ENCODE data around the gene CNTN1.

The CNTN1 gene

GRCh38 chr12:40898505-40898904 is 206.3 kb downstream of the CNTN1 start (continued):
- TF ChIP-seq ZNF623 (tag by site-specific recombination; IDR thresholded peaks at IDR 0.05) (no peak), KLF9 (tag by site-specific recombination; IDR thresholded peaks at IDR 0.05; ENCODE audit: low read depth) (no peak), ATF2 (tag by site-specific recombination; IDR thresholded peaks at IDR 0.05; ENCODE audit: low read depth) (peak; percentile 79), ZFP41 (tag by site-specific recombination; IDR thresholded peaks at IDR 0.05; ENCODE audit: borderline replicate concordance) (no peak), ZNF18 (tag by site-specific recombination; IDR thresholded peaks at IDR 0.05) (no peak), ZNF423 (tag by site-specific recombination; IDR thresholded peaks at IDR 0.05) (no peak), ZNF10 (tag by site-specific recombination; IDR thresholded peaks at IDR 0.05) (no peak), ZBTB48 (tag by site-specific recombination; IDR thresholded peaks at IDR 0.05) (no peak), ZNF311 (tag by site-specific recombination; IDR thresholded peaks at IDR 0.05; ENCODE audit: borderline replicate concordance) (no peak), PATZ1 (tag by site-specific recombination; IDR thresholded peaks at IDR 0.05) (no peak), ZBTB21 (tag by site-specific recombination; IDR thresholded peaks at IDR 0.05) (peak; percentile 89), ZNF654 (tag by site-specific recombination; IDR thresholded peaks at IDR 0.05; ENCODE audit: low read depth) (no peak), ZNF658 (tag by site-specific recombination; IDR thresholded peaks at IDR 0.05) (no peak), ZNF792 (tag by site-specific recombination; IDR thresholded peaks at IDR 0.05) (no peak), ZSCAN23 (tag by site-specific recombination; IDR thresholded peaks at IDR 0.05) (no peak), ZNF629 (tag by site-specific recombination; IDR thresholded peaks at IDR 0.05) (peak; percentile 75), BCL6B (tag by site-specific recombination; IDR thresholded peaks at IDR 0.05) (no peak)
- TF ChIP-seq, protein P1, sequence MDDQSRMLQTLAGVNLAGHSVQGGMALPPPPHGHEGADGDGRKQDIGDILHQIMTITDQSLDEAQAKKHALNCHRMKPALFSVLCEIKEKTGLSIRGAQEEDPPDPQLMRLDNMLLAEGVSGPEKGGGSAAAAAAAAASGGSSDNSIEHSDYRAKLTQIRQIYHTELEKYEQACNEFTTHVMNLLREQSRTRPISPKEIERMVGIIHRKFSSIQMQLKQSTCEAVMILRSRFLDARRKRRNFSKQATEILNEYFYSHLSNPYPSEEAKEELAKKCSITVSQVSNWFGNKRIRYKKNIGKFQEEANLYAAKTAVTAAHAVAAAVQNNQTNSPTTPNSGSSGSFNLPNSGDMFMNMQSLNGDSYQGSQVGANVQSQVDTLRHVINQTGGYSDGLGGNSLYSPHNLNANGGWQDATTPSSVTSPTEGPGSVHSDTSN (CRISPR knock-in tag; IDR thresholded peaks at IDR 0.05) = no peak

GRCh38 chr12:40903040-40903439 is 210.8 kb downstream of the CNTN1 start:
- CTCF ChIA-PET = no interaction called here
- Histone ChIP-seq H3K9me3 (ENCODE audit: control insufficient read depth, insufficient read depth, low read depth, low read length) (no peaks in the 10 kb centered on the region), H3K36me3 (ENCODE audit: control insufficient read depth in 2 of 2, insufficient read depth in 1 of 2, low read length in 2 of 2) (no peaks in the 10 kb centered on the region), H3K4me3 (ENCODE audit: low read depth, low read length) (no peak overlapping the region), H3K4me1 (ENCODE audit: control insufficient read depth, insufficient read depth, low read length) (no peaks in the 10 kb centered on the region), H3K27ac (ENCODE audit: extremely low read depth, low read depth, low read length) (no peak overlapping the region)
- TF ChIP-seq ZBTB7A (tag by site-specific recombination; IDR thresholded peaks at IDR 0.05; ENCODE audit: low read depth) = no peak
- TF ChIP-seq, protein P2, sequence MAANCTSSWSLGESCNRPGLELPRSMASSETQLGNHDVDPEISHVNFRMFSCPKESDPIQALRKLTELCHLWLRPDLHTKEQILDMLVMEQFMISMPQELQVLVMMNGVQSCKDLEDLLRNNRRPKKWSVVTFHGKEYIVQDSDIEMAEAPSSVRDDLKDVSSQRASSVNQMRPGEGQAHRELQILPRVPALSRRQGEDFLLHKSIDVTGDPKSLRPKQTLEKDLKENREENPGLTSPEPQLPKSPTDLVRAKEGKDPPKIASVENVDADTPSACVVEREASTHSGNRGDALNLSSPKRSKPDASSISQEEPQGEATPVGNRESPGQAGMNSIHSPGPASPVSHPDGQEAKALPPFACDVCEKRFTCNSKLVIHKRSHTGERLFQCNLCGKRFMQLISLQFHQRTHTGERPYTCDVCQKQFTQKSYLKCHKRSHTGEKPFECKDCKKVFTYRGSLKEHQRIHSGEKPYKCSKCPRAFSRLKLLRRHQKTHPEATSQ (tag by site-specific recombination; IDR thresholded peaks at IDR 0.05) = no peak
- TF ChIP-seq ZNF510 (tag by site-specific recombination; IDR thresholded peaks at IDR 0.05; ENCODE audit: insufficient replicate concordance) = no peak
- TF ChIP-seq REST (tag by site-specific recombination; IDR thresholded peaks at IDR 0.05) = peak; percentile 70
- POLR2A ChIA-PET = no interaction called here

Data from HEK293 (cell line).